ENCODE data around the gene RBM11.

- TF ChIP-seq CTCF (IDR thresholded peaks at IDR 0.05) = no peak
- TF ChIP-seq POLR2A (IDR thresholded peaks at IDR 0.05) = no peak
These were observed 49.1 kb downstream of the RBM11 start for GRCh38 chr21:14265023-14265422.
